SK-N-MC (cell line): ENCODE data around the gene EEF2.

Experiments used
- EZH2 ChIP-seq: fragments of 200-600 bp; sonication (generic); IDR thresholded peaks from one replicate; pipeline ENCODE4 v1.6.1; 2017; ENCODE audit warnings: antibody characterized with exemption
- POLR2AphosphoS5 ChIP-seq: IDR thresholded peaks from 2 replicates; pipeline ENCODE4 v1.6.1; 2012; ENCODE audit warnings: mild to moderate bottlenecking, low read depth, low read length, borderline replicate concordance

GRCh38 chr19:4032436-4032835 is 47.2 kb upstream of the EEF2 start:
- no peak for TF ChIP-seq EZH2
- TF ChIP-seq POLR2AphosphoS5, result no peak
